Transverse colon (tissue), 4 donors: ENCODE data around the gene HRH2.

ENCODE experiments used
- POLR2A ChIP-seq: fragments of 450-650 bp; IDR thresholded peaks from one replicate; pipeline ENCODE4 v1.6.1; 2016; ENCODE audit warnings: antibody characterized with exemption, mild to moderate bottlenecking, moderate library complexity
- POLR2AphosphoS5 ChIP-seq, 3 donors: sonication (generic); formaldehyde crosslinking; IDR thresholded peaks; one replicate each; pipeline ENCODE4 v1.6.1; 2016; ENCODE audit warnings: antibody characterized with exemption in 3 of 3
- TF ChIP-seq, protein P1 (sequence below), 5 experiments: fragments of 200-600 bp in 3 of 5; fragments of 450-650 bp in 2 of 5; sonication (generic) in 3 of 5; IDR thresholded peaks; 1 replicate in 2 of 5; 2 replicates in 3 of 5; pipeline ENCODE4 v1.5.1; 2016 to 2017; ENCODE audit warnings: antibody characterized with exemption in 5 of 5, inconsistent platforms in 3 of 5, mild to moderate bottlenecking in 2 of 5, moderate library complexity in 1 of 5

DNA sequence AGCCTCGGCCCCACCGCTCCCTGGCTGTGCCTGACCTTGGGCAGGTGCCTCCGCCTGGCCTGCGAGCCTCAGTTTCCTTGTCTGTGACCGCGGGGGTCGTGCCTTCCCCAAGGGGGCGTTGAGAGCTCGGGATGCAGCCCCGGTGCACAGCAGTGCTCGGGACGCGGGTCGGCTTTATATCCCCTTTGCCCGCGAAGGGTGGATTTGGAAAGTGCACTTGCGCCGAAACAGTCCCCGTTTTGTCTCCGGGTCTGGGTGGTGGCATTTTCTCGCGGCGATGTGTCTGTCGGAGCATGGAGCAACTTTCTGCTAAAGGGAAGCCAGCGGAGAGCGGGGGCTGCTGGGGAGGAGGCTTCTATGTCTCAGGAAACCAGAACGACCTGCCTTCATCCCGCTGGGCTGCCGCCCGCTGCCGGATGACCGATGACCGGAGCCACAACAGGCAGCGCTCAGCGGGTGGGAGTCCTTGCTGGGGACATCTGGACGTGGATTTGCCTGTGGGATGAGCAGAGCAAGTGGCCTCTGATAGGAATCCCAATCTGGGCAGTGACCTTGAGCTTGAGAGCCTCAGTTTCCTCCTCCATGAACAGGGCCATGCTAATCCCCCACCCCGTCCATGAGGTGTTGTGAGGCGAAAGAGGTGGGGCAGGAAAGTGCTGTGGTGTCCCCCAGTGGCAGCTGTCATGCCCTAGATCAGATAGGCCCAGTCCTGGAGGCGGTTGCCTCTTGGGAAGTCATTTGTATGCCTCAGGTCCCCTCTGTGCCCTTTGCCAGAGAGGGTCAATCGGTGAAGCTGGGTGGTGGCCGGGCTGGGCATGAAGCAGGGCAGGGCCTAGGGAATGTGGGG is 651 bp downstream of the HRH2 start:
- TF ChIP-seq, protein P1, sequence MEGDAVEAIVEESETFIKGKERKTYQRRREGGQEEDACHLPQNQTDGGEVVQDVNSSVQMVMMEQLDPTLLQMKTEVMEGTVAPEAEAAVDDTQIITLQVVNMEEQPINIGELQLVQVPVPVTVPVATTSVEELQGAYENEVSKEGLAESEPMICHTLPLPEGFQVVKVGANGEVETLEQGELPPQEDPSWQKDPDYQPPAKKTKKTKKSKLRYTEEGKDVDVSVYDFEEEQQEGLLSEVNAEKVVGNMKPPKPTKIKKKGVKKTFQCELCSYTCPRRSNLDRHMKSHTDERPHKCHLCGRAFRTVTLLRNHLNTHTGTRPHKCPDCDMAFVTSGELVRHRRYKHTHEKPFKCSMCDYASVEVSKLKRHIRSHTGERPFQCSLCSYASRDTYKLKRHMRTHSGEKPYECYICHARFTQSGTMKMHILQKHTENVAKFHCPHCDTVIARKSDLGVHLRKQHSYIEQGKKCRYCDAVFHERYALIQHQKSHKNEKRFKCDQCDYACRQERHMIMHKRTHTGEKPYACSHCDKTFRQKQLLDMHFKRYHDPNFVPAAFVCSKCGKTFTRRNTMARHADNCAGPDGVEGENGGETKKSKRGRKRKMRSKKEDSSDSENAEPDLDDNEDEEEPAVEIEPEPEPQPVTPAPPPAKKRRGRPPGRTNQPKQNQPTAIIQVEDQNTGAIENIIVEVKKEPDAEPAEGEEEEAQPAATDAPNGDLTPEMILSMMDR (IDR thresholded peaks at IDR 0.05): no peak
- TF ChIP-seq POLR2A: no peak
- no peak for TF ChIP-seq POLR2AphosphoS5 (IDR thresholded peaks at IDR 0.05)
